Neuronal stem cell (in vitro differentiated cells): ENCODE results near the gene DPYSL4.

Experiments
- DNase-seq: peaks from one replicate; pipeline ENCODE4 v3.0.0-alpha.2; 2013; ENCODE audit warnings: low spot score
- H2AFZ ChIP-seq: one replicate; pipeline ENCODE4 v1.6.1; 2013; ENCODE audit warnings: mild to moderate bottlenecking, low read length, inconsistent platforms
- H2AK5ac ChIP-seq: 2 replicates; pipeline ENCODE4 v1.6.1; 2013; ENCODE audit warnings: low read depth, mild to moderate bottlenecking, inconsistent platforms, low read length, moderate library complexity, mixed read lengths
- H2BK120ac ChIP-seq: 2 replicates; pipeline ENCODE4 v1.6.1; 2013; ENCODE audit warnings: low read depth, mild to moderate bottlenecking, inconsistent platforms, low read length, moderate library complexity, mixed read lengths
- H2BK12ac ChIP-seq: one replicate; pipeline ENCODE4 v1.6.1; 2013; ENCODE audit warnings: low read length, inconsistent platforms
- H2BK15ac ChIP-seq: 2 replicates; pipeline ENCODE4 v1.6.1; 2013; ENCODE audit warnings: mild to moderate bottlenecking, low read length, inconsistent platforms, mixed read lengths
- H2BK5ac ChIP-seq: one replicate; pipeline ENCODE4 v1.6.1; 2013; ENCODE audit warnings: inconsistent platforms, mild to moderate bottlenecking, low read length, moderate library complexity
- H3K14ac ChIP-seq: one replicate; pipeline ENCODE4 v1.6.1; 2013; ENCODE audit warnings: low read length, inconsistent platforms
- H3K18ac ChIP-seq: 2 replicates; pipeline ENCODE4 v1.6.1; 2013; ENCODE audit warnings: low read length, inconsistent platforms
- H3K23ac ChIP-seq: 2 replicates; pipeline ENCODE4 v1.6.1; 2013; ENCODE audit warnings: low read depth, mild to moderate bottlenecking, mixed read lengths, low read length, inconsistent platforms; ENCODE audit not compliant: poor library complexity
- H3K27ac ChIP-seq: replicated peaks from 3 replicates; pipeline ENCODE4 v1.5.1; 2013; ENCODE audit warnings: low read length, inconsistent platforms
- H3K27me3 ChIP-seq, 3 experiments: 2 replicates each; pipeline ENCODE4 v1.6.1; 2013; ENCODE audit warnings: low read length in 3 of 3, mild to moderate bottlenecking in 2 of 3, inconsistent platforms in 1 of 3, low read depth in 1 of 3, mixed read lengths in 1 of 3, moderate library complexity in 1 of 3; ENCODE audit not compliant: control insufficient read depth in 3 of 3, insufficient read depth in 3 of 3
- H3K36me3 ChIP-seq, 2 donors: replicated peaks in 1 of 2; 2 replicates each; pipeline ENCODE4 v1.6.1; 2013; ENCODE audit warnings: low read length in 2 of 2; ENCODE audit not compliant: control insufficient read depth in 2 of 2, insufficient read depth in 2 of 2
- H3K4ac ChIP-seq: 2 replicates; pipeline ENCODE4 v1.6.1; 2013; ENCODE audit warnings: inconsistent platforms, mild to moderate bottlenecking, low read length, moderate library complexity
- H3K4me1 ChIP-seq, 2 donors: 1 replicate in 1 of 2; 2 replicates in 1 of 2; pipeline ENCODE4 v1.6.1; 2013; ENCODE audit warnings: low read length in 2 of 2, low read depth in 1 of 2; ENCODE audit not compliant: control insufficient read depth in 2 of 2, insufficient read depth in 1 of 2
- H3K4me2 ChIP-seq: one replicate; pipeline ENCODE4 v1.6.1; 2013; ENCODE audit warnings: mild to moderate bottlenecking, low read length, inconsistent platforms; ENCODE audit not compliant: insufficient read depth, poor library complexity, severe bottlenecking
- H3K4me3 ChIP-seq, 2 donors: 2 replicates each; pipeline ENCODE4 v1.5.1; 2013; ENCODE audit warnings: low read length in 2 of 2, mild to moderate bottlenecking in 2 of 2, inconsistent platforms in 1 of 2, moderate library complexity in 1 of 2
- H3K79me1 ChIP-seq: one replicate; pipeline ENCODE4 v1.6.1; 2013; ENCODE audit warnings: low read depth, mild to moderate bottlenecking, inconsistent platforms, low read length, moderate library complexity
- H3K9ac ChIP-seq: one replicate; pipeline ENCODE4 v1.6.1; 2013; ENCODE audit warnings: mild to moderate bottlenecking, low read depth, low read length, inconsistent platforms; ENCODE audit not compliant: poor library complexity
- H3K9me3 ChIP-seq, 2 donors: replicated peaks in 1 of 2; 2 replicates each; pipeline versions ENCODE3 to v1.6.1; 2013; ENCODE audit warnings: low read length in 2 of 2, mild to moderate bottlenecking in 2 of 2, inconsistent platforms in 1 of 2, low read depth in 1 of 2, mixed read lengths in 1 of 2, moderate library complexity in 1 of 2; ENCODE audit not compliant: control insufficient read depth in 2 of 2, insufficient read depth in 1 of 2
- H4K8ac ChIP-seq: one replicate; pipeline ENCODE4 v1.6.1; 2013; ENCODE audit warnings: low read depth, mild to moderate bottlenecking, inconsistent platforms, low read length, moderate library complexity
- H4K91ac ChIP-seq: one replicate; pipeline ENCODE4 v1.6.1; 2013; ENCODE audit warnings: low read length, low read depth, mild to moderate bottlenecking, inconsistent platforms; ENCODE audit not compliant: poor library complexity
- WGBS, 2 donors: extraction: QIAGEN DNeasy Blood & Tissue Kit; methylation state at CpG; one replicate each; pipeline ENCODE4 v1.1.7; 2013; ENCODE audit warnings: missing lambda C conversion rate in 2 of 2, mixed read lengths in 1 of 2; ENCODE audit not compliant: insufficient read length in 2 of 2, insufficient replicate concordance in 1 of 2; ENCODE audit errors: extremely low coverage in 2 of 2; 5-methylcytosine and 5-hydroxymethylcytosine counted together

Gene DPYSL4

DNA sequence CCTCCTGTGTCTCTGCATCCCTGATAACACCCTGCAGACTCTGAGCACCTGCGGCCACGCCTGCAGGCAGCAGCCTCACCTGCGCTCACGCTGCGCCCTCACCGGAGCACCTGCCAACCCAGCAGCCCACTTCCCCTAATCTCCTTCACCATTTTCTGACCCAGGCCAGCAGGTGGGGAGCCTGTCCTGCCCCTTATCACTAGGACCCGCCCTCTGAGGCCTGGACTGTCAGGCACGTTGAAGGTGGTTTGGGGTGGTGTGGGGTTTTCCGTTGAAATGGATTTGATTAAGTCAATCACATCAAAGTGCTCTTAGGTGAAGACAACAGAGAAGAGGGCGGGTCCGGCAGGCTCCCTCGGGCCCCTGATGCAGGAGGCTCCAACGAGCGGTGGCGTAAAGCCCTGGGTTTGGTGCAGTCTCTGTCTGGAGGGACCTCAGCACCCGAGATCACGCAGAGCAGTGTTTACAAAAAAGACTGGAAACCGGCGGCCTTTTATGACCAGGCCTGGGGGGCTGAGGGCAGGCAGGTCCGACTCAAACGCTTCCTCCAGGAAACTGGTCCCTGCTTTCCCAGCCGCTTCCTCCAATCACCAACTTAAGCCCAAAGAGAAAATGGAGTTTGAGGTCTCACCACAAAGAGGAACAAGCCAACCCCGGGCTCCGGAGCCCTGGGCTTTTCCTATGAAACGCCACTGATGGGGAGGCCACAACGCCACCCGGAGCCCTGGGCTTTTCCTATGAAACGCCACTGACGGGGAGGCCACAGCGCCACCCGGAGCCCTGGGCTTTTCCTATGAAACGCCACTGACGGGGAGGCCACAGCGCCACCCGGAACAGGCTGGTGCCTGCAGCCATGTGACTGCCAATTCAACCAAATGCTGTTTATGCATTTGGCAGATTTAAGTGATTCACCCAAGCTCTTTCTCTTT is 45.5 kb downstream of the DPYSL4 start:
- Histone ChIP-seq H3K9me3 (no peaks in the 10 kb centered on the region), H3K27me3 (no peaks in the 10 kb centered on the region), H2BK15ac (peak overlapping the region; percentile 21), H3K18ac (no peak overlapping the region), H2AFZ (no peak overlapping the region), H3K36me3 (peaks cover 0 to 4% of the 10 kb centered on the region in 2 donors), H4K8ac (no peak overlapping the region), H3K4me2 (no peak overlapping the region), H3K23ac (peak overlapping the region; percentile 18), H3K9ac (peak overlapping the region; percentile 63), H3K4me1 (peaks cover 0 to 4% of the 10 kb centered on the region in 2 donors), H4K91ac (no peak overlapping the region), H3K4ac (no peak overlapping the region), H2BK120ac (no peak overlapping the region), H2BK12ac (peak overlapping the region; percentile 10), H3K14ac (peak overlapping the region; percentile 31), H3K27ac (no peak overlapping the region), H2AK5ac (peak overlapping the region; percentile 92), H3K4me3 (no peak overlapping the region), H3K79me1 (peaks cover 6% of the 10 kb centered on the region), H2BK5ac (peak overlapping the region; percentile 75)
- DNase-seq, result no peak
- WGBS, 2 donors, result no CpG with 5 or more reads among the region's 35 CpGs

- H2BK12ac ChIP-seq, result no peak overlapping the region
- no peak overlapping the region for H3K23ac ChIP-seq
- no peaks in the 10 kb centered on the region for H3K9me3 ChIP-seq
- WGBS, 2 donors, result no CpG with 5 or more reads among the region's 9 CpGs
- H2BK5ac ChIP-seq, result no peak overlapping the region
- H3K27ac ChIP-seq, result no peak overlapping the region
- no peak overlapping the region for H2AFZ ChIP-seq
- H3K18ac ChIP-seq, result peak overlapping the region; percentile 15
- peaks cover 0 to 3% of the 10 kb centered on the region in 2 donors for H3K36me3 ChIP-seq
- DNase-seq, result no peak
- H3K4me3 ChIP-seq, result no peak overlapping the region
- no peak overlapping the region for H4K91ac ChIP-seq
- H3K4me2 ChIP-seq, result no peak overlapping the region
- H2BK120ac ChIP-seq, result no peak overlapping the region
- H3K4me1 ChIP-seq, result peaks cover 2 to 10% of the 10 kb centered on the region in 2 donors
- H3K27me3 ChIP-seq, result no peaks in the 10 kb centered on the region
- no peak overlapping the region for H3K14ac ChIP-seq
- H3K4ac ChIP-seq, result no peak overlapping the region
- H3K79me1 ChIP-seq, result peaks cover 6% of the 10 kb centered on the region
- no peak overlapping the region for H2AK5ac ChIP-seq
- no peak overlapping the region for H2BK15ac ChIP-seq
- no peak overlapping the region for H4K8ac ChIP-seq
- H3K9ac ChIP-seq, result no peak overlapping the region
Observed at GRCh38 chr10:132232981-132233380, 46.2 kb downstream of the DPYSL4 start.

- Histone ChIP-seq H3K18ac (peak overlapping the region; percentile 56), H3K4me2 (no peak overlapping the region), H2BK15ac (no peak overlapping the region), H2AK5ac (no peak overlapping the region), H3K4me3 (no peak overlapping the region), H2BK12ac (no peak overlapping the region), H4K91ac (no peak overlapping the region), H2BK5ac (no peak overlapping the region), H3K9me3 (no peaks in the 10 kb centered on the region), H2BK120ac (no peak overlapping the region), H3K23ac (no peak overlapping the region), H3K9ac (no peak overlapping the region), H4K8ac (no peak overlapping the region), H3K4me1 (peaks cover 7 to 16% of the 10 kb centered on the region in 2 donors), H3K14ac (no peak overlapping the region), H3K27me3 (no peaks in the 10 kb centered on the region), H3K4ac (no peak overlapping the region), H3K79me1 (peaks cover 6% of the 10 kb centered on the region), H2AFZ (no peak overlapping the region), H3K36me3 (peaks cover 0 to 3% of the 10 kb centered on the region in 2 donors), H3K27ac (no peak overlapping the region)
- DNase-seq, result no peak
- no CpG with 5 or more reads among the region's 18 CpGs for WGBS, 2 donors
Observed at GRCh38 chr10:132233501-132234085, 46.8 kb downstream of the DPYSL4 start.

DNA sequence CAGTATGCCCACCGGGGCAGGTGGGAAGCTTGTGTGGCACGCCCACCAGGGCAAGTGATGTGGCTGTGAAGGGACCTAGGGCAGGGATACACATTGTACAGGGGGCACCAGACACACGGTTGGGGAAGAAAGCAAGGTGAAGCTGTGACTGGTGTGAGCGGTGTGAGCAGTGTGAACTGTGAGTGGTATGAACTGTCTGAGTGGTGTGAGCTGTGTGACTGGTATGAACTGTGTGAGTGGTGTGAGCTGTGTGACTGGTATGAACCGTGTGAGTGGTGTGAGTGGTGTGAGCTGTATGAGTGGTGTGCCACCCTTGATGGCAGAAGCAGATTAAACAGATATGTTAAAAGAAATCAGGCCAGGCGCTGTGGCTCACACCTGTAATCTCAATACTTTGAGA is 48.1 kb downstream of the DPYSL4 start:
- no CpG with 5 or more reads among the region's 6 CpGs for WGBS, 2 donors

More for the DNA sequence above, 48.1 kb downstream of the DPYSL4 start:
- Histone ChIP-seq H3K4me2 (no peak overlapping the region), H3K9ac (peak overlapping the region; percentile 55), H3K4me1 (peaks cover 7 to 15% of the 10 kb centered on the region in 2 donors), H3K9me3 (no peaks in the 10 kb centered on the region), H3K79me1 (peaks cover 6% of the 10 kb centered on the region), H3K27me3 (no peaks in the 10 kb centered on the region), H3K18ac (peak overlapping the region; percentile 58), H4K91ac (no peak overlapping the region), H2AFZ (no peak overlapping the region), H3K23ac (peak overlapping the region; percentile 85), H2BK120ac (no peak overlapping the region), H3K36me3 (peaks cover 0 to 3% of the 10 kb centered on the region in 2 donors), H3K4me3 (no peak overlapping the region), H2BK5ac (no peak overlapping the region), H2BK12ac (peak overlapping the region; percentile 14), H3K14ac (no peak overlapping the region), H3K27ac (no peak overlapping the region), H2BK15ac (no peak overlapping the region), H4K8ac (no peak overlapping the region), H2AK5ac (peak overlapping the region; percentile 40), H3K4ac (no peak overlapping the region)
- DNase-seq, result no peak
